ENCODE data around the gene XRCC2.

Gene XRCC2

GRCh38 chr7:152643979-152644559 is 31.9 kb downstream of the XRCC2 start:
- TF ChIP-seq TCF12 (IDR thresholded peaks at IDR 0.05; ENCODE audit: low read depth): no peak
- TF ChIP-seq, protein P1, sequence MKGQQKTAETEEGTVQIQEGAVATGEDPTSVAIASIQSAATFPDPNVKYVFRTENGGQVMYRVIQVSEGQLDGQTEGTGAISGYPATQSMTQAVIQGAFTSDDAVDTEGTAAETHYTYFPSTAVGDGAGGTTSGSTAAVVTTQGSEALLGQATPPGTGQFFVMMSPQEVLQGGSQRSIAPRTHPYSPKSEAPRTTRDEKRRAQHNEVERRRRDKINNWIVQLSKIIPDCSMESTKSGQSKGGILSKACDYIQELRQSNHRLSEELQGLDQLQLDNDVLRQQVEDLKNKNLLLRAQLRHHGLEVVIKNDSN (IDR thresholded peaks at IDR 0.05): no peak
- no peak for TF ChIP-seq REST (IDR thresholded peaks at IDR 0.05; ENCODE audit: low read depth)
- no peak for TF ChIP-seq TEAD4 (IDR thresholded peaks at IDR 0.05)
- TF ChIP-seq EGR1 (IDR thresholded peaks at IDR 0.05): no peak
- no peak for TF ChIP-seq YY1 (IDR thresholded peaks at IDR 0.05; ENCODE audit: low read depth)
- no peak for TF ChIP-seq CEBPB (IDR thresholded peaks at IDR 0.05)
- TF ChIP-seq TAF1 (IDR thresholded peaks at IDR 0.05; ENCODE audit: low read depth): no peak
- no peak for TF ChIP-seq NFIC (IDR thresholded peaks at IDR 0.05)
- TF ChIP-seq, protein P2, sequence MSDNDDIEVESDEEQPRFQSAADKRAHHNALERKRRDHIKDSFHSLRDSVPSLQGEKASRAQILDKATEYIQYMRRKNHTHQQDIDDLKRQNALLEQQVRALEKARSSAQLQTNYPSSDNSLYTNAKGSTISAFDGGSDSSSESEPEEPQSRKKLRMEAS (IDR thresholded peaks at IDR 0.05): no peak
- TF ChIP-seq FOXM1 (IDR thresholded peaks at IDR 0.05; ENCODE audit: borderline replicate concordance, low read depth): no peak
- no peak for TF ChIP-seq ZBTB7A (IDR thresholded peaks at IDR 0.05; ENCODE audit: low read depth)

- TF ChIP-seq FOXM1 (IDR thresholded peaks at IDR 0.05; ENCODE audit: borderline replicate concordance, low read depth) (no peak), ZBTB7A (IDR thresholded peaks at IDR 0.05; ENCODE audit: low read depth) (no peak), TEAD4 (IDR thresholded peaks at IDR 0.05) (no peak), TCF12 (IDR thresholded peaks at IDR 0.05; ENCODE audit: low read depth) (no peak), EGR1 (IDR thresholded peaks at IDR 0.05) (no peak), REST (IDR thresholded peaks at IDR 0.05; ENCODE audit: low read depth) (no peak)
- TF ChIP-seq, protein P1 (IDR thresholded peaks at IDR 0.05): no peak
Observed at GRCh38 chr7:152641384-152641783, 34.6 kb downstream of the XRCC2 start.

- no peak for TF ChIP-seq EGR1 (IDR thresholded peaks at IDR 0.05)
- TF ChIP-seq, protein P2 (IDR thresholded peaks at IDR 0.05): no peak
- TF ChIP-seq, protein P1 (IDR thresholded peaks at IDR 0.05): no peak
- TF ChIP-seq YY1 (IDR thresholded peaks at IDR 0.05; ENCODE audit: low read depth): no peak
- TF ChIP-seq CREB1 (IDR thresholded peaks at IDR 0.05; ENCODE audit: low read depth): no peak
- TF ChIP-seq TEAD4 (IDR thresholded peaks at IDR 0.05): no peak
- no peak for TF ChIP-seq TAF1 (IDR thresholded peaks at IDR 0.05; ENCODE audit: low read depth)
- TF ChIP-seq TCF12 (IDR thresholded peaks at IDR 0.05; ENCODE audit: low read depth): no peak
- no peak for TF ChIP-seq ZBTB7A (IDR thresholded peaks at IDR 0.05; ENCODE audit: low read depth)
- no peak for TF ChIP-seq NFIC (IDR thresholded peaks at IDR 0.05)
- TF ChIP-seq CEBPB (IDR thresholded peaks at IDR 0.05): no peak
- TF ChIP-seq RAD21 (IDR thresholded peaks at IDR 0.05; ENCODE audit: low read depth): no peak
- TF ChIP-seq FOXM1 (IDR thresholded peaks at IDR 0.05; ENCODE audit: borderline replicate concordance, low read depth): no peak
- no peak for TF ChIP-seq EP300 (IDR thresholded peaks at IDR 0.05; ENCODE audit: borderline replicate concordance)
Observed at GRCh38 chr7:152640829-152641228, 35.1 kb downstream of the XRCC2 start.

DNA sequence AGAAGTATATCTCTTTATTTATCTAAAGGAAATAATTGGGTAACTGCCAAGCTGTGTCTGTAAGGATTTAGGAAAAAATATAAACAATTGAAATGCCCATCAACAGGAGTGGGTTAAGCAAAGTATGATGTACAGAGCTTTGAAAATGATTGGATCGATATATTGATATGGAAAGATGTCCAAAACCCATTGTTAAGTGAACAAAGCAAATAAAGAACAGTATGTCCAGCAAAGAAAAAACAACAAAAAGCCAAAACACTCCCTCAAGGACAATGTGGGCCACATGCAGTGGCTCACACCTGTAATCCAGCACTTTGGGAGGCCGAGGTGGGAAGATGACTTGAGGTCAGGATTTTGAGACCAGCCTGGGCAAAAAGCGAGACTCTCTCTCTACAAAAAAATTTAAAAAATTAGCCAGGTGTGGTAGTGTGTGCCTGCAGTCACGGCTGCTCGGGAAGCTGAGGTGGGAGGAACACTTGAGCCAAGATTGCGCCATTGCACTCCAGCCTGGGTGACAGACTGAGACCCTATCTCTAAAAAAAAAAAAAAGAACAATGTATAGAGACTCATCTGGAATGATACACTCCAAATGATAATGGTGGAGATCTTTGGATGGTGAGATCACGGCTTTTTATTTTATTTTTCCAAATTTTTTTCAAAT is 37.9 kb downstream of the XRCC2 start:
- TF ChIP-seq, protein P1 (IDR thresholded peaks at IDR 0.05): no peak
- TF ChIP-seq YY1 (IDR thresholded peaks at IDR 0.05; ENCODE audit: low read depth) (no peak), TEAD4 (IDR thresholded peaks at IDR 0.05) (no peak), FOXM1 (IDR thresholded peaks at IDR 0.05; ENCODE audit: borderline replicate concordance, low read depth) (no peak), TCF12 (IDR thresholded peaks at IDR 0.05; ENCODE audit: low read depth) (no peak), TAF1 (IDR thresholded peaks at IDR 0.05; ENCODE audit: low read depth) (no peak), RAD21 (IDR thresholded peaks at IDR 0.05; ENCODE audit: low read depth) (no peak), ZBTB7A (IDR thresholded peaks at IDR 0.05; ENCODE audit: low read depth) (no peak), EGR1 (IDR thresholded peaks at IDR 0.05) (no peak), NFIC (IDR thresholded peaks at IDR 0.05) (no peak)
- TF ChIP-seq, protein P2 (IDR thresholded peaks at IDR 0.05): no peak

All from Ishikawa (cell line).